ENCODE data around the gene RUSC1.

The RUSC1 gene

DNA sequence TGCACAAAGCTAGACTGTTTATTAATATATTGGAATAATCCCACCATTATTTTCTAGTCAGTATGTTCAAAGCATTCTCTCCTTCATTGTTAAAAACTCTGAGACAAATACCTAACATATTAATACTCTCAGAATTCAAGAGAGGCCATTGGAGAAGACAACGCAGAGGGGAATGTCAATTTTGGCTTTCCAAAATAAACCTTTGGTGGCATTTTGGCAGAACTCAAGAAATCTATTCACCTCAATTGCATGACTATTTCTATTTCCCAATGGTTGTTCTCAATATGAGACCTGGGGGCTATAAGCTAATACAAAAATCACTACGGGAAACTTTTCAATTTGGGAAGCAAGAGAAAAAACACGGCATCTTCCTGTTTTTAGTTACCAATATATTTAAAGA lies 58.5 kb downstream of the RUSC1 start:
- Histone ChIP-seq H3K27ac (ENCODE audit: poor library complexity, severe bottlenecking) (no peak overlapping the region), H3K36me3 (ENCODE audit: low read depth) (peaks cover 67% of the 10 kb centered on the region), H3K9me3 (ENCODE audit: severe bottlenecking) (no peaks in the 10 kb centered on the region), H3K4me1 (ENCODE audit: insufficient read depth, poor library complexity, severe bottlenecking) (no peaks in the 10 kb centered on the region), H3K27me3 (ENCODE audit: insufficient read depth, poor library complexity, severe bottlenecking) (no peaks in the 10 kb centered on the region), H3K4me3 (ENCODE audit: severe bottlenecking) (no peak overlapping the region)
- ATAC-seq (ENCODE audit: low read depth) (no peak), DNase-seq (ENCODE audit: low spot score) (no peak)
- no peak for TF ChIP-seq CTCF (IDR thresholded peaks at IDR 0.05; ENCODE audit: poor library complexity, severe bottlenecking)

DNA sequence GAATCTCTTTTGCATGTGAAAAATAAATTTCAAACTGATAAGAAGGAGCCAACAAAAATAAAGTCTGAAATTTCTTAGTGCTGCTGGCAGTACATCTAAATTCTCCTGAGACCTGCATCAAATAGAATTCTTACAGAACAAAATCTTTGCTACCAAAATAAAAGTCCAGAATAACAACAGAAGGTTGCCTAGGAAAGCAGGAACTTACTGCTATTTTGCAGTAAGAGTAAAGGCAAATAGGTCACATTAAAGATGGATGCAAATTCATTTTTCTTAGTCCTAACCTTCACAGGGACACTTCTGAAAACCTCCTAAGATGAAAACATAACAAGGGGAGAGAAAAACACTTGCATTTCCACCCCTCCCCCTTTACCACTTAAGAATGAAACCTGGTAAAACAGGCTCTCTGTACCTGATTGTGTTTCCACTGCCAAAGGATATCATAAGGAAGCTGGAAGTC lies 59.0 kb downstream of the RUSC1 start:
- H3K27ac ChIP-seq (ENCODE audit: poor library complexity, severe bottlenecking) = no peak overlapping the region
- H3K4me1 ChIP-seq (ENCODE audit: insufficient read depth, poor library complexity, severe bottlenecking) = no peaks in the 10 kb centered on the region
- ATAC-seq (ENCODE audit: low read depth) (no peak), DNase-seq (ENCODE audit: low spot score) (no peak)
- no peaks in the 10 kb centered on the region for H3K27me3 ChIP-seq (ENCODE audit: insufficient read depth, poor library complexity, severe bottlenecking)
- H3K36me3 ChIP-seq (ENCODE audit: low read depth) = peaks cover 68% of the 10 kb centered on the region
- no peaks in the 10 kb centered on the region for H3K9me3 ChIP-seq (ENCODE audit: severe bottlenecking)
- H3K4me3 ChIP-seq (ENCODE audit: severe bottlenecking) = no peak overlapping the region
- no peak for TF ChIP-seq CTCF (IDR thresholded peaks at IDR 0.05; ENCODE audit: poor library complexity, severe bottlenecking)
